Activated CD8-positive, alpha-beta memory T cell treated with anti-CD3 and anti-CD28 coated beads for 24 hours (primary cell): Measurements from ENCODE around the gene BPIFB3.
"Not testable (repeated sequence)": the region's sequence is repeated elsewhere in the genome, so short reads cannot be mapped to it uniquely, and the experiment has no call there.

Source experiments
- DNase-seq: peaks from one replicate; pipeline ENCODE4 v3.0.0-alpha.2; 2020

The BPIFB3 gene

DNA sequence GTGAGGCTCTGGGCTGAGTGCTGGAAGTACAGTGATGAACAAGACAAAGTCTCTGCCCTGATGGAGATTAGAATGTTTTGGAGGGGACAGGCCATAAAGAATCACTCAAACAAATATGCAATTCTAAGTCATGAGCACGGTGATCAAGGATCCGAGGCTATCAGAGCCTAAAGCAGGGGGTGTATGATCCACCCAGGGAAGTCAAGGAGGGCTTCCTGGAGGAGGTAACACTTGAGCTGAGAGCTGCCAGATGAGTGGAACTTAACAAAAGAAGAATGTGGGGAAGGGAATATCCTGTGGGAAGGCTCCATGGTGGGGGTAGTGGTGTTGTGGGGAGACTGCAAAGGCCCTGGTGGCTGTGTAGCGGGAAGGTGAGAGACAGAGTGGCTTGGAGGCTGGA is 38.0 kb downstream of the BPIFB3 start:
- DNase-seq = no peak

DNA sequence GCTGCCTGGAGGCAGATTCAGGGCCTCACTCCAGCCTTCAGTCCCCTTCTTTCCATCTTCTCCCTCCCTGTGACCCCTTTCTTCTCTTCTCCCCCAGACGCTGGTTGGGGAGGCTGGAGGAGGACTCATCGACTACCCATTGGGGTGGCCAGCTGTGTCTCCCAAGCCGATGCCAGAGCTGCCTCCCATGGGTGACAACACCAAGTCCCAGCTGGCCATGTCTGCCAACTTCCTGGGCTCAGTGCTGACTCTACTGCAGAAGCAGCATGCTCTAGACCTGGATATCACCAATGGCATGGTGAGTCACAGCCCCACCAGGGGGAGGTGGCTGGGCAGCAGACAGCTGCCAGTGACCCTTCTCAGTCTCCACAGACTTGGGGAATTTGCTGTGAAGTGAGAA is 38.7 kb downstream of the BPIFB3 start:
- no peak for DNase-seq

DNA sequence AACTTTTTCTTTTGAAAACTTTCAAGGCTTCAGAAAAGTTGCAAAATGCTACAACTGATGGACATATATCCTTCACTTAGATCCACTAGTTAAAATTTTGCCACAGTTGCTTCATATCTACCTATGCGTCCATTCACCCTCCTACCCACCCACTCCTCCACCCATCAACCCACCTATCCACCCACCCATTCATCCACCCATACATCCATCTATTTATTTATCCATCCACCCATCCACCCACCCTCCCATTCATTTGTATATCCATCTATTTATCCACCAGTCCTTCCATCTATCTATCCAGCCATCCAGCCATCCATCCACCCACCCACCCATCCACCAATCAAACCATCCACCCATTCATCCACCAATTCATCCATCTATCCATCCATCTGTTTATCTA is 39.4 kb downstream of the BPIFB3 start:
- DNase-seq = no peak

DNA sequence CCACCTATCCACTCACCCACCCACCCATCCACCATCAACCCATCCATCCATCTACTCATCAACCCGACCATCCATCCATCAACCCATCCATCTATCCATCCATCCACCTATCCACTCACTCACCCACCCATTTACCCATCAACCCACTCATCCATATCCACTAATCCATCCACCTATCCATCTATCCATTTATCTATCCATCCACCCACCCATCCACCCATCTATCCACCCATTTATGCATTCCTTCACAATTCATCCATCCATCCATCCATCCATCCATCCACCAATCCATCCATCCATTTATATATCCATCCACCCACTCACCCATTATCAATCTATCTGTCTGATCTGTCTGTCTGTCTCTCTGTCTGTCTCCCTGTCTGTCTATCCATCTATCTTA is 39.9 kb downstream of the BPIFB3 start:
- DNase-seq = no peak

DNA sequence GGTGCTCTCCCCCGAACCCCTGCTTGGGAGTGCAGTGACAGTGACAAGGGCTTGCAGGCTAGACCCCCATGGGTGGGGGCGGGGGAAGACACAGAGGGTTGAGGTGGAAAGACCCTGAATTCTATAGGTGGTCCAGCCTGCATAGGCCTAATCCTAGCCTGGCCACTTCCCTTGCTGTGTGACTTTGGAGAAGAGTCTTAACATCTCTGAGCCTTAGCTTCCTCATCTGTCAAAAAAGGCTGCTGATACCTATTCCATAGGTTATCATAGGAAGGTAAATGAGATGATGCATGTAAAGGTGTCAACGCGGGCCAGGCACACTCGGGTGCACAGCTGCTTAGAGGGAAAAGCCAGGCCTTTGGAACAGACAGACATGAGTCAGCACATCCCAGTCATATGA is 41.5 kb downstream of the BPIFB3 start:
- no peak for DNase-seq

DNA sequence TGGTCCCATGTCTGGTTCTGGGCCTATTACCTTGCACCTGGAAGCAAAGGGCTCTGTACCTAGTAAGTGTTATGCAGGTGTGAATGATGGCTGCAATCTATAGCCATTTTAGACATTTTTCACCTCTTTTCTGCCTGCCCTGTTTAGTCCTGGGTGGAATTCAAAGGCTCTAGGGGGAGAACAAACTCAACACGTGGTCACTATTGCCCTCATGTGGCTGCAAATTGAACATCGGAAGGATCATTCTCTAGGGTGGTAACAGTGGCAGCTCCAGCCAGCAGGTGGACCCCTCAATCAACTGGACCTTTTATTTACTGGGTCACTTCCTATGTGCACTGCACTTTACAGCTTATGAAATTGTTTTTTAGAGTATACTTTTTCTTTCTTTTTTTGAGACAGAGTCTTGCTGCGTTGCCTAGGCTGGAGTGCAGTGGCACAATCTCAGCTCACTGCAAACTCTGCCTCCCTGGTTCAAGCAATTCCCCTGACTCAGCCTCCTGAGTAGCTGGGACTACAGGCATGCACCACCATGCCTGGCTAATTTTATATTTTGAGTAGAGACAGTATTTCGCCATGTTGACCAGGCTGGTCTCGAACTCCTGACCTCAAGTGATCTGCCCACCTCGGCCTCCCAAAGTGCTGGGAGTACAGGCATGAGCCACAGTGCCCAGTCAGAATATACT is 42.3 kb downstream of the BPIFB3 start:
- DNase-seq = peak; percentile 62

DNA sequence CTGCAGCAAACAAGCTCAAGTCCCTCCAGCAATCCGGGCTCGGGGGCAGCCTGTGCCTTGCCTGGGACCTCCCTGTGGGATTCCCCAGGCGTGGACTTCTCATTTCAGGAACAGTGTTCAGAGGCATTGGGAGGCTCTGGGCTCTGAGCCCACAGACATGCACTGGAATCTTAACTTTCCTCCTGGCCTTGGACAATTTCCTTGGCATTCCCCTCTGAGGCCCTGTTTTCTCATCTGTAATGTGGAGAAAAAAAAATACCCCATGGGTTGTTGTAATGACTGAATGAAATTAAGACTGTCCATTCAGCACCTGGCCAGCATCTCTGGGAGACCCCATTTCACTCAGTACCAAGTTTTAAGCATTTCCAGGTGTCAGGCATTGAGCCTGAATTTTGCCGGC is 43.3 kb downstream of the BPIFB3 start:
- no peak for DNase-seq

DNA sequence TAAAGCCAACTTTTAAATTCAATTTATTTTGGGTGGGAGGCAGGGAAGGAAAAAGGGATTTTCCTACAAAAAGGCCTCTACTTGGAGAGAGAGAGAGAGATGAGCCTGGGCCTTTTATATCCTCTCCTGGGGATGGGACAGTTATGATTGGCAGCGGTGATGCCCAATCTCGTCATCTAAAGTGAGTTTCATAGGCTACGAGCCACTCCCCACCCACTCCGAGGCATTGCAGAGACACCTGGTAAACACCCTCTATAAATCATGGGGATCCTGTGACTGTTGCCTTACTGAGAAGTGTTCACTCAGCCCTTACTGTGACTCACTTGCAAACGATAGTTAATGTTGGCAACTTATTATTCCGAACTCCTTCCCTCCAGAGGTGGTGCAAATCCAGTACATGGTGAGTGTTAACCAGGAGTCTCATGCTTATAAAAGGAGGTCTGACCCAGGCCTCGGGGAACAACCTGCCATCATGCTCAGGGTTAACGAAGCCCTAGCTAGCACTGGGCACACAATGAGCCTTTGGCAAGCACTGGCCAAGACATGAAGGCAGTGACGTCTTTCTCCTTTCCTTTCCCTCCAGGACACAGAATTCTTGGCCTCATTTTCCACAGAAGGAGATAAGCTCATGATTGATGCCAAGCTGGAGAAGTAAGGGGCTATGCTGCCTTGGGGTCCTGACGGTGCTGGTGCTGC is 46.3 kb downstream of the BPIFB3 start:
- no peak for DNase-seq

DNA sequence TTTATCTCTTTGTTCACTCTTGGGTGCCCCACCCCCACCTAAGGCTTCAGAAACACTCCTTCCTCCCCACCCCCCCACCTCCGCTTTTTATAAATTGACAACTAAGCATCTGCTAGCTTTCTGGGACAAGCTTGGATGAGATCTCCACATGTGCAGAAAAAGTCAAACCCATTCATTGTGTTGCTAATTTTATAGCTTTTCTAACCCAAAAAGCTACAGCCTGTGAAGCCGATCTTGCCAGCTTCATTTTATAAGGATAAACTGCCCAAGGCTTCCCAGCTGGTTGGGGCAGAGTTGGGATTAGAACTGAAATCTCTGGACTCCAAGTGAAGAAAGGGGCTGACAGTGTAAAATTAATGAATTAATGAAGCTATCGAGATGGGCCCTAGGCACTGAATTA is 49.9 kb downstream of the BPIFB3 start:
- no peak for DNase-seq

DNA sequence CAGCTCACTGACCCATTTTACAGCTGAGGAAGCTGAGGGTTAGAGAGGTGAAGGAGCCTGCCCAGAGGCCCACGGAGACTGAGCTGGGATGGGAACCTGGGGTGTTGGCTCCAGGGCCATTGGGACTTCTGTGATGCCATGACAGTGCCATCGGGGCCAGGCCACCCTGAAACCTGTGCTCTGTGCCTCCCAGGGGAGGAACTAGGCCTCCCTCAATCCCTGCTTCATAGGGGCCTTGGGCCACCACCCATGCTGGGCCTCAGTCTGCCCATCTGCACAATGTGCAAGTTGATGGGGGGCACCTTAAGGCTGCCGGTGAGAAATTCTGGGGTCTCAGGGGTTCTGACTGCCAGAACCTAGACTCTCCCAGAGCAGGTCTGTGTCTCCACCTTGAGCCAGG is 50.6 kb downstream of the BPIFB3 start:
- no peak for DNase-seq

DNA sequence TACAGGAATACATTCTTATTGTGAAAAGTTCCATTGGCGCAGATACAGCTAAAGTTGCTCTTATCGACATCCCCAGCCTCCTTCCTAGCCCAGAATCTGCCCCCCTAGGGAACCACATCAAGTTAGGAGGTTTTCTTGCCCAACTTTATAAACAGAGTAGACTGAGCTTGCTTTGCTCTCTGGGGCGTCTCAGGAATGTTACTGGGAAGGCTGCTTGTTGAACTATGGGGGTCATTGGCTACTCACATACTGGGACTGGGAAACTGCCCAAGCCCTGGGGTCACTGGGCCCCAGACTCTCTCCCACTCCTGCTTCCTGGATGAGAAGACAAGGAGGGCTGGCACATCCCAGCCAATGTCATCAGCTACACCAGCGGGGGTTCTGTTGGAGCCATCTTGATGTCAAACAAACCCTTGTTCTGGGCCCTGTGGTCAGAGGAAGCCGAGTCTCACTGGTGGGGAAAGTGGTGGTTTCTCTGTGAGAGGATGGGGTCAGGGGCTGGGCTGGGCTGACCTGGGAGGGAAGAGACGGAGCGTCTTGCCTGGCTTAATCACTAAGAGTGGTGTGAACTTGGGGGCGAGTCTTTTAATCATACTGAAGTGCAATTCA is 51.7 kb downstream of the BPIFB3 start:
- DNase-seq = no peak

DNA sequence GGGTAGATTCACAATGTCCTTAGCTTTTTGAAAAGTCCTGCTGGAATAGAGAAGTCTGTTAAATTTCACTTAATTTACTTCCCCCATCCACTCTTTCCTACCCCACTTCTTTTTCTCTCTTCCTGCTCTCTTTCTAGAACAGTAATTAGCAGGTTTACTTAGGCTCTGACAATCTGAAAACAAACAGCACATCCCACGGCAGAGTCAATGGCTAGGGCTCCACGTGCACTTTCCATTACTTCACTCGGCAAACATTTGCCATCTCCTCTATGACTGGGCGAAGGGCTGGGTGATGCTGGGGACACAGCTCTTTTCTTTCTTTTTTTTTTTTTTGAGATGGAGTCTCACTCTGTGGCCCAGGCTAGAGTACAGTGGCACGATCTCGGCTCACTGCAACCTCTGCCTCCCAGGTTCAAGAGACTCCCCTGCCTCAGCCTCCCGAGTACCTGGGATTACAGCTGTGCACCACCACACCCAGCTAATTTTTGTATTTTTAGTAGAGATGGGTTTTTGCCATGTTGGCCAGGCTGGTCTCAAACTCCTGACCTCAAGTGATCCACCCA is 52.4 kb downstream of the BPIFB3 start:
- not testable (repeated sequence) for DNase-seq

DNA sequence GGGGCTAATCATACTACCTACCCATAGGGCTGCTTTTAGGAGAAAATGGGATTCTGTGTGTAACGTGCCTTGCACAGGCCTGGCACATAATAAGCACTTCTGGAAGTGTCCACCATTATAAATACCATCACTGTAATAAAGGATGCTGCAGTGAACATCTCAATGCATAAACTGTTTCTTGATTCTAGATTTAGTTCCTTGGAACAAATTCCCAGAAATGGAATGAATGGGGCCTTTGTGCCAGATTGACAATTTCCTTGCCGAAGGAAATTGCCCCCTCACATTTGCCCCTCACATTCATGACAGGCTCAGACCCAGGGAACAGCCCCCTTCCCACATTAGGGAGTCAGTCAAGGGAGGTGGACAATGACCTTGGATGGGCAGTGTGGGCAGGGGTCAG is 55.0 kb downstream of the BPIFB3 start:
- DNase-seq = no peak

DNA sequence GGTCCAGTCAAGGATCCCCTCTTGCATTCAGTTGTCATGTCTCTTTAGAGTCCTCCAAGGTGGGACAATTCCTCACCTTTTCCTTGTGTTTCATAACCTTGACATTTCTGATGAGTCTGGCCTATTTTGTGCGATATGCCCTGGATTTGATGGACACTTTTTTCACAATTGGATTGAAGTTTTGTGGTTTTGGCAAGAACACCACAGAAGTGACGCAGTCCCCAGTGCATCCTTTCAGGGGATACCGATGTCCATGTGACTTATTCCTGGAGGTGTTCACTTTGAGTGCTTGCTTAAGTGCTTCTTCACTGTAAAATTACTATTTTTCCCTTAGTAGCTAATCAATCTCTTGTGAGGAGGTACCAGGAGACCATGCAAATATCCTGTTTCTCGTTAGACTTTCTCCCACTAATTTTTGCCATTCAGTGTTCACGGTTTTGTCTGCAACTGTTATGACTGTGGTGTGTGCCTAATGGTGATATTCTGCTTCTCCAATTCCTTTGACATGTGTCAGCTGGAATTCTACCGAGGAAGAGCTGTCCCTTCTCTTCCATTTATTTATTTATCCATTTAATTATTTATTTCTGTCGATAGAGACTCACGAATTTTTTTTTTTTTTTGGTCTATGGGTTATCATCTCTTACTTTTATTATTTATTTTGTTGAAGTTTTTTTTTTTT is 56.6 kb downstream of the BPIFB3 start:
- DNase-seq = no peak

DNA sequence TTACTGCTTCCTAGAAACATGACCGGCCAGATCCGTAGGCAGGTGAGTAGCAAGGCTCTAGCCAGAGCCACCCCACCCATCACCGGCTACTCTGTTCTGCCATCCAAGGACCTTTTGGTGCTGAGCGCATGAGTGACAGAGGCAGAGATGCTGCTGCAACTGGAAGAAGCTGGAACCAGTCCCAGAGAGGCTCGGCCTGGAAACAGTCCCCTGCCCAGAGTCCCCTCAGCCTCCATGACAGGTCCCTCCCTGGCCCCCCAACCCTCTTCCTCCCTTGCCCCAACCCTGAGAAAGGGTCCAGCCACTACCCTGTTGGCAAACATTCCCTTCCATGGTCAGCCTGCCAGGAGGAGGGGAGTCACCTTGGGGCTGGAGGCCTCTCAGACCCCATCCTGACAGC is 57.6 kb downstream of the BPIFB3 start:
- DNase-seq = no peak

DNA sequence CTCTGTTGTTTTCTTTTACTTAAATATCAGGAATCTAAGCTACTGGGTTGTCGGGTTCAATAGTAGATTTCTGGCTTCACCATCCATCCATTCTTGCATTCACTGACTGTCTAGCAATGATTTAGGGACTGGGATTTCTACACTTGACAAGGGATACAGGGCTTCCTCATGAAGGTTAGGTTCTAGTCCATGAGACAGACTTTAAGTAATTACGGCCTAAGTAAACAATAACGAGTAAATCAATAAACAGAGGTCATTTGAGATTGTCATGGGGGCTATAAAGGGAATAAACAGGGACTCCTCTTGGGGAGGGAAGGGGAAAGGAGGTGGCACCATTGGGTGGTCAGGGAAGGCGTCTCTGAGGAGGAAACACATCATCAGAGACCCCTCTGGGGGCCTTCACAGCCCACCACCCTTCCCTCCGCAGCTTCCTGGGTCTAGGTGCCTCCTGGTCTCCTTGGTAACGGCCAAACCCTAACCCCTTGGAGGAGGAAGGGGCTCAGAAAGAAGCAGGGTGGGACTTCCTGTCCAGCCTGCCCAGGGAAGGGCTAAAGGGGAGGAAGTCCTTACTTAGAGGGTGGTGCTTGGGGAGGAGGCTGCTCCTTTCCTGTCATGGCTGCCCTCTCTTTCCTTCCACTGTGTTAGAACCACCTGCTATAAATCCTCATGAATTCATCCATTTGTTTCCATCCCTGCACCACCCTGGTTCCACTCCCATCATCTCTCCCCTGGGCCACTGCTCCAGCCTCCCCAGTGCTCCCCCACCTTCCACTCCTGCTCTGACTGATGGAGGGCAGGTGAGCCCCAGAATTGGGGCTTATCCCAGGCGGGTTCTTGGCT is 59.1 kb downstream of the BPIFB3 start:
- no peak for DNase-seq

DNA sequence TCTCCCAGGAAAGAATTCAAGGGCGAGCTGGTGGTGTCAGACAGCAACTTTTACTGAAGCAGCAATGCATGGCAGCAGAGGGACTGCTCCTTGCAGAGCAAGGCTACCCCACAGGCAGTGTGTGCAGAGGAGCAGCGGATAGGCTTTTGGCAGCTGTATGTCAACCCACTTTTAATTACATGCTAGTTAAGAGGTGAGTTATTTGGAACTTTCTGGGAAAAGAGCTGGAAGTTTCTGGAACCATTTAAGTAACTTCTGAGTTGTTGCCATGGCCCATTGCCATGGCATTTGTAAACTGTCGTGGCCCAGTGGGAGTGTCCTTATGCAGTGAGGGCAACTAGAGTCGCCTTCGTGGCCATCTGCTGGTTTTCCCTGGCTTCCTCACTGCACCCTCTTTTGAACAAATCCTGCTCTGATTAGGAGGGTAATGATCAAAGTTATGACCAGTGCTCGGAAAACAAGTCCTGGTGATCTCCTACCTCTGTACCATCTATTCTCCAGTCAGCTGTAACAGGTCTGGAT is 59.7 kb downstream of the BPIFB3 start:
- DNase-seq = no peak

DNA sequence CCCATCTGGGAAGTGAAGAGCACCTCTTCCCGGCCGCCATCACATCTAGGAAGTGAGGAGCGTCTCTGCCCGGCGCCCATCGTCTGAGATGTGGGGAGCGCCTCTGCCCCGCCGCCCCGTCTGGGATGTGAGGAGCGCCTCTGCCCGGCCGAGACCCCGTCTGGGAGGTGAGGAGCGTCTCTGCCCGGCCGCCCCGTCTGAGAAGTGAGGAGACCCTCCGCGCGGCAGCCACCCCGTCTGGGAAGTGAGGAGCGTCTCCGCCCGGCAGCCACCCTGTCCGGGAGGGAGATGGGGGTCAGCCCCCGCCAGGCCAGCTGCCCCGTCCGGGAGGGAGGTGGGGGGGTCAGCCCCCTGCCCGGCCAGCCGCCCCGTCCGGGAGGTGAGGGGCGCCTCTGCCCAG is 61.8 kb downstream of the BPIFB3 start:
- not testable (repeated sequence) for DNase-seq

DNA sequence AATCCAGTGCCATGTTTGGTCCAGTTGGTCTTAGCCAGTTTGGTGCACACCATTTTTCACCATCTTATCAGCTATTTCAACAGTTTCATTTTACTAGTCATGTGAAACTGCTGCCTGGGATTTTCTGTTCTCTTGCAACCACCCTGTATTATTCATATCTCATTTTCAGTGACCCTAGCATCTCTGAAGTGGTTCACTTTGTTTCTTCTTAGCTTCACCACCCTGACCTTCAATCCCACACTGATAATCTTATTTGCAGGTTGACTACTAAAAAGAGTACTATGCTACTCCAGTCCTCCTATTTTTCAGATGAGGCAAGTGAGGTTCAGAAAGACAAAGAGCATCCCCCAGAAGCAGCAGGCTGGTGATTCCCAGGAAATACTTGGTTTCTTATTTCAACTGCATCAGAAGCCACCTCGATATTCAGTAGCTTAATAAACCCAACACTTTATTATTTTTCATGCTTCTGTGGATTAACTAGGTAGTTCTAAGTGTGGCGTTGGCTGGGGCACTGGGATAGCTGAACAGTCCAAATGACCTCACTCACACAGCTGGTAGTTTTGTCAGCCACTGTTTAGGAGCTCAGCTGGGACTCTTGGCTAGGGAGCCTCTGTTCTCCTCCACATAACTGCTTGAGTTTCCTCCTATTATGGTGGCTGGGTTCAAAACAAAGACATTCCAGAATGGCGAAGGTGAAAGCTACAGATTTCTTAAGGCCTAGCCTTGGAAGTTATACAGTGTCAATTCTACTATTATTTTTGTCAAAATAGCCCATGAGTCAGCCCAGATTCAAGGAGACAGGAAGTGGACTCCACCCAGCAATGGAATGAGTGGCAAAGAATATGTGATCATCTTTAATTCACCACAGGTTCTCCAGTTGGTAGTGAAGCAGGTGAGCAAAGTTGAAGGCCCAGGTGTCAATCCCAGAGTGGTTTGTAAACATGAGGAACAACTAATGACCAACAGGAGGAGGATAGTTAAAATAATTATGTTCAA is 66.3 kb downstream of the BPIFB3 start:
- no peak for DNase-seq

DNA sequence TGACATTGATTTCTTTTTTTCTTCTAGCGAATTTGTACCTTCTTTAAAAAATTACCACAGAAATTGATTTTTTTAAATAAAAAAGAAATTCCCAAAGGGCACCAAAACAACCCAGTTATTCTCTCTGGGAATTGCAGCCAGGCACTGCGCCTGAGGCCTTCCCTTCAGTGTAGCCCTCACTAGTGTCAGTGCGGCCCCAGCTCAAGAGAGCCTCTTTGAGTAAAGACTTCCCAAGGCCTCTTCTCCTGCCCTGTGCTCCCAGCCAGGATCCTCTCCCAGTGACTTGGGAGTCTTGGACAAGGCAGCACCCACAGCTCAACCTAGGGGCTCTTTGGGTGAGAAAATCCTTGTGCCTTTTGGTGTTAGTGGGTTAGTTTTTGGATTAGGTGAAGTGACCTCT is 67.2 kb downstream of the BPIFB3 start:
- no peak for DNase-seq

DNA sequence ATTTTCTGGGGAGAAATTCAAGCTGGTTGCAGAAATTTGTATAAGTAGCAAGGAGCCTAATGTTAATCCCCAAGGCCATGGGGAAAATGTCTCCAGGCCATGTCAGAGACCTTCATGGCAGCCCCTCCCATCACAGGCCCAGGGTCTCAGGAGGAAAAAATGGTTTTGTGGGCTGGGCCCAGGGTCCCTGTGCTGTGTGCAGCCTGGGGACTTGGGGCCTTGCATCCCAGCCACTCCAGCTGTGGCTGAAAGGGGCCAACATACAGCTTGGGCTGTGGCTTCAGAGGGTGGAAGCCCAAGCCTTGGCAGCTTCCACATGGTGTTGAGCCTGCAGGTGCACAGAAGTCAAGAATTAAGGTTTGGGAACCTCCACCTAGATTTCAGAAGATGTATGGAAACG is 68.6 kb downstream of the BPIFB3 start:
- DNase-seq = not testable (repeated sequence)
